ENCODE measurements around the gene LRRC74B. TPM values are rescaled to one million over a fixed set of nuclear protein-coding genes. Genes with fewer than 3 reads are reported as not detected.

LRRC74B gene
- total RNA-seq, 2 donors from 2014 or later = not detected

GRCh38 chr22:21102659-21103267, 57.0 kb downstream of the LRRC74B start:
- ATAC-seq (peak; percentile 98), DNase-seq (peak; percentile 72 to 80 (median 78))
- no peaks in the 10 kb centered on the region for H3K9me3 ChIP-seq
- H3K4me3 ChIP-seq = no peak overlapping the region
- H3K4me1 ChIP-seq = no peaks in the 10 kb centered on the region
- TF ChIP-seq POLR2A (IDR thresholded peaks at IDR 0.05) (no peak), CTCF (IDR thresholded peaks at IDR 0.05) (peak; percentile 72 to 85 (median 74))
- no peak overlapping the region for H3K27ac ChIP-seq
- WGBS, 2 donors = 4 to 6% methylated on average over 5 to 17 of the region's 17 CpGs
- intact Hi-C loops (cut with DNase I) = no loop called here
- H3K27me3 ChIP-seq = no peaks in the 10 kb centered on the region
- no peaks in the 10 kb centered on the region for H3K36me3 ChIP-seq (replicated peaks in 1 of 2; ENCODE audit: insufficient read depth in 1 of 2, low read depth in 2 of 2)

- Histone ChIP-seq H3K36me3 (replicated peaks in 1 of 2; ENCODE audit: insufficient read depth in 1 of 2, low read depth in 2 of 2) (no peaks in the 10 kb centered on the region), H3K27me3 (no peaks in the 10 kb centered on the region), H3K4me3 (no peak overlapping the region), H3K27ac (no peak overlapping the region), H3K9me3 (no peaks in the 10 kb centered on the region), H3K4me1 (no peaks in the 10 kb centered on the region)
- WGBS, 2 donors = 91 to 92% methylated on average over 10 of the region's 10 CpGs
- no peak for TF ChIP-seq CTCF (IDR thresholded peaks at IDR 0.05)
- intact Hi-C loops (cut with DNase I) = no loop called here
- DNase-seq (no peak), ATAC-seq (no peak)
Measured at GRCh38 chr22:21103633-21104032, 57.9 kb downstream of the LRRC74B start.

- no peaks in the 10 kb centered on the region for H3K9me3 ChIP-seq
- H3K27ac ChIP-seq = no peak overlapping the region
- no peaks in the 10 kb centered on the region for H3K27me3 ChIP-seq
- TF ChIP-seq POLR2A (IDR thresholded peaks at IDR 0.05) (no peak), CTCF (IDR thresholded peaks at IDR 0.05) (no peak)
- H3K36me3 ChIP-seq (replicated peaks in 1 of 2; ENCODE audit: insufficient read depth in 1 of 2, low read depth in 2 of 2) = no peaks in the 10 kb centered on the region
- intact Hi-C loops (cut with DNase I) = no loop called here
- no peak for DNase-seq
- no peak for ATAC-seq
- H3K4me1 ChIP-seq = no peaks in the 10 kb centered on the region
- H3K4me3 ChIP-seq = no peak overlapping the region
- WGBS, 2 donors = 79 to 82% methylated on average over 3 of the region's 3 CpGs
Measured at GRCh38 chr22:21104126-21104691, 58.5 kb downstream of the LRRC74B start.

GRCh38 chr22:21105294-21105693, 59.5 kb downstream of the LRRC74B start:
- TF ChIP-seq CTCF (IDR thresholded peaks at IDR 0.05) = no peak
- TF ChIP-seq POLR2A (IDR thresholded peaks at IDR 0.05) = no peak
- Histone ChIP-seq H3K9me3 (no peaks in the 10 kb centered on the region), H3K36me3 (replicated peaks in 1 of 2; ENCODE audit: insufficient read depth in 1 of 2, low read depth in 2 of 2) (no peaks in the 10 kb centered on the region), H3K27ac (no peak overlapping the region), H3K4me3 (no peak overlapping the region), H3K4me1 (no peaks in the 10 kb centered on the region), H3K27me3 (no peaks in the 10 kb centered on the region)
- no peak for DNase-seq
- intact Hi-C loops (cut with DNase I) = no loop called here
- WGBS, 2 donors = 75 to 83% methylated on average over 2 of the region's 2 CpGs
- ATAC-seq = no peak

- Histone ChIP-seq H3K4me3 (no peak overlapping the region), H3K9me3 (no peaks in the 10 kb centered on the region), H3K4me1 (no peaks in the 10 kb centered on the region), H3K27ac (no peak overlapping the region), H3K36me3 (replicated peaks in 1 of 2; ENCODE audit: insufficient read depth in 1 of 2, low read depth in 2 of 2) (no peaks in the 10 kb centered on the region), H3K27me3 (no peaks in the 10 kb centered on the region)
- TF ChIP-seq CTCF (IDR thresholded peaks at IDR 0.05) (no peak), POLR2A (IDR thresholded peaks at IDR 0.05) (no peak)
- intact Hi-C loops (cut with DNase I) = no loop called here
- 54 to 59% methylated on average over 5 of the region's 5 CpGs for WGBS, 2 donors
- ATAC-seq (no peak), DNase-seq (no peak)
Measured at GRCh38 chr22:21106000-21106399, 60.3 kb downstream of the LRRC74B start.
